Esophagus muscularis mucosa (tissue), 4 donors: Measurements from ENCODE around the gene MPPED1.

Experiments used
- EP300 ChIP-seq: sonication (generic); formaldehyde crosslinking; IDR thresholded peaks from one replicate; pipeline ENCODE4 v1.6.1; 2017; ENCODE audit warnings: antibody characterized with exemption
- POLR2A ChIP-seq: fragments of 450-650 bp; IDR thresholded peaks from one replicate; pipeline ENCODE4 v1.6.1; 2017; ENCODE audit warnings: antibody characterized with exemption, moderate library complexity, mild to moderate bottlenecking, low read depth
- TF ChIP-seq, protein P1 (sequence below), 3 experiments: fragments of 200-600 bp in 2 of 3; fragments of 450-650 bp in 1 of 3; sonication (generic) in 2 of 3; IDR thresholded peaks; one replicate each; pipeline ENCODE4 v1.5.1; 2017 to 2019; ENCODE audit warnings: antibody characterized with exemption in 3 of 3, mild to moderate bottlenecking in 2 of 3, moderate library complexity in 1 of 3

DNA sequence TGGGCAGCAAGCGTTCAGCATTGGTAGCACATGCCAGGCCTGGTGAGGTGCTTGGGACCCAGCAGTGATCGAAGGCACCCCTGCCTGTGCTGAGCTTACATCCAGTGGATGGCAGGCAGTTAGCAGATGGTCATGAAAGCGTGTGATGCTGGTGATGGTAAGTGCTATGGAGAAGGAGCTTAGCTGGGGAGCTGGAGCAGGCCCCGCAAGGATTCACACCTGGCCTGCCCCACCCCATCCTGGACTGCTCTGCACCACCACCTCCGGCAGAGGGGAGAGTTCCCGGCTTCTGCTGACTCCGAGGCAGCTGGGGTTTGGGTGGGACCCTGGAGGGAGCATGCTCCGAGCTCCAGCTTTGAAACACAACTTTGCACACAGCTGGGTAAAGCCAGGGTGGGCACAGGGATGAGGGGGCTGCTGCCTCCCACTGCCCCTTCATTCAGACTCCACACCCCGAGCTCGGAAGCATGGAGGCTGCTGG, 16.2 kb downstream of the MPPED1 start:
- TF ChIP-seq POLR2A (no peak), EP300 (no peak)
- TF ChIP-seq, protein P1, sequence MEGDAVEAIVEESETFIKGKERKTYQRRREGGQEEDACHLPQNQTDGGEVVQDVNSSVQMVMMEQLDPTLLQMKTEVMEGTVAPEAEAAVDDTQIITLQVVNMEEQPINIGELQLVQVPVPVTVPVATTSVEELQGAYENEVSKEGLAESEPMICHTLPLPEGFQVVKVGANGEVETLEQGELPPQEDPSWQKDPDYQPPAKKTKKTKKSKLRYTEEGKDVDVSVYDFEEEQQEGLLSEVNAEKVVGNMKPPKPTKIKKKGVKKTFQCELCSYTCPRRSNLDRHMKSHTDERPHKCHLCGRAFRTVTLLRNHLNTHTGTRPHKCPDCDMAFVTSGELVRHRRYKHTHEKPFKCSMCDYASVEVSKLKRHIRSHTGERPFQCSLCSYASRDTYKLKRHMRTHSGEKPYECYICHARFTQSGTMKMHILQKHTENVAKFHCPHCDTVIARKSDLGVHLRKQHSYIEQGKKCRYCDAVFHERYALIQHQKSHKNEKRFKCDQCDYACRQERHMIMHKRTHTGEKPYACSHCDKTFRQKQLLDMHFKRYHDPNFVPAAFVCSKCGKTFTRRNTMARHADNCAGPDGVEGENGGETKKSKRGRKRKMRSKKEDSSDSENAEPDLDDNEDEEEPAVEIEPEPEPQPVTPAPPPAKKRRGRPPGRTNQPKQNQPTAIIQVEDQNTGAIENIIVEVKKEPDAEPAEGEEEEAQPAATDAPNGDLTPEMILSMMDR (IDR thresholded peaks at IDR 0.05), result no peak
